Measurements from ENCODE around the gene TNFRSF25.
"Not testable (repeated sequence)": the region's sequence is repeated elsewhere in the genome, so short reads cannot be mapped to it uniquely, and the experiment has no call there.

Gene TNFRSF25

DNA sequence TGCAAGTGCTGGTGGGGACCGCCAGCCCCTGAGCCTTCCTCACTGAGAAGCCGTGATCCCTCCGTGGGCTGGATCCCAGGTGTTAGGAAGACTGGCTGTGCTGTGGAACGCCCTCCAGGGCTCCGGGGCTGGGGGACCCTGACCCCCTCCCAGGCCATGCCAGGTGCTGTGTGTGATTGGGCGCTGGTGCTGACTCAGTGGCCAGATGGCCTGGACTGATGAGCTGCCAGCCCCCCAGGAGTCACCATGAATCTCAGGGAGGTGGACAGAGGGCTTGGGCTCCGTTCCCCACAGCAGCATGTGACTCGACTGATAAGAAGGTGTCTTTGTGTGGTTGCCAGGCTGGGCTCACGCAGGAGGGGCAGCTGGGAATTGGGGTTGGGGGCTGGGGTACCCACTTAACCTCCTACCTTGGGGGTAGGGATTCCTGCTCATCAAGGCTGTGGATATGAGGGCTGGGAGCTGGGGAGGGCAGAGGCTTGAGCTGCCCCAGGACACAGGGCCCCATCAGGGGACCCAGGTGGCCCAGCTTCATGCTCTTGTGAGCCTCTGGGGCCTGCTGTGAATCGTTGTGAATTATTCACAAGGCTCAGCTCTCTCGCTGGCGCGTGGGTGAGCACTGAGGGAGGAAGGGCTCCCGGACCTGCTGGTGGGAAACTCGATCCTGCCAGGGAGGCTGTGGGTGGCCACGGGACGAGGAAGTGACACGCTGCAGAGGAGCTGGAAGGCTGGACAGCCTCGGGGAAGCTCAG lies 36.1 kb downstream of the TNFRSF25 start:
- DNase-seq: not testable (repeated sequence)

DNA sequence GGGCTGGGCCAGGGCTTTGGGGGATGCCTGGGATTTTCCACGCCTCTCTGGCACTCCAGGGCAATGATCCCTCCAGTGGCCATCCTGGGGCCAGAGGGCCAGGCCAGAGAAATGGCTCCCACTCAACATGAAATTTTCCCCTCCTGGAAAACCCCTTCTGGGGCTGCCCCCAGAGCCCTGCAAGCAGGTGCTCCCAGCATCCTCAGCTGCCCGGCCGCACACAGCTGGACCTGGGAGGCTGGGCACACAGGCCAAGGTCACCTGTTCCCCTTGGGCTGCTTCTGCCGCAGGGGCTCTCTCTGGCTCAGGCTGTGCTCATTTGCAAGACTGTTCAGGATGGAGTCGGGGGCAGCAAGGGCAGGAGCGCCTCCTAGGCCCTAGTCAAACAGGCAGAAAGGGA lies 37.5 kb downstream of the TNFRSF25 start:
- DNase-seq: not testable (repeated sequence)

DNA sequence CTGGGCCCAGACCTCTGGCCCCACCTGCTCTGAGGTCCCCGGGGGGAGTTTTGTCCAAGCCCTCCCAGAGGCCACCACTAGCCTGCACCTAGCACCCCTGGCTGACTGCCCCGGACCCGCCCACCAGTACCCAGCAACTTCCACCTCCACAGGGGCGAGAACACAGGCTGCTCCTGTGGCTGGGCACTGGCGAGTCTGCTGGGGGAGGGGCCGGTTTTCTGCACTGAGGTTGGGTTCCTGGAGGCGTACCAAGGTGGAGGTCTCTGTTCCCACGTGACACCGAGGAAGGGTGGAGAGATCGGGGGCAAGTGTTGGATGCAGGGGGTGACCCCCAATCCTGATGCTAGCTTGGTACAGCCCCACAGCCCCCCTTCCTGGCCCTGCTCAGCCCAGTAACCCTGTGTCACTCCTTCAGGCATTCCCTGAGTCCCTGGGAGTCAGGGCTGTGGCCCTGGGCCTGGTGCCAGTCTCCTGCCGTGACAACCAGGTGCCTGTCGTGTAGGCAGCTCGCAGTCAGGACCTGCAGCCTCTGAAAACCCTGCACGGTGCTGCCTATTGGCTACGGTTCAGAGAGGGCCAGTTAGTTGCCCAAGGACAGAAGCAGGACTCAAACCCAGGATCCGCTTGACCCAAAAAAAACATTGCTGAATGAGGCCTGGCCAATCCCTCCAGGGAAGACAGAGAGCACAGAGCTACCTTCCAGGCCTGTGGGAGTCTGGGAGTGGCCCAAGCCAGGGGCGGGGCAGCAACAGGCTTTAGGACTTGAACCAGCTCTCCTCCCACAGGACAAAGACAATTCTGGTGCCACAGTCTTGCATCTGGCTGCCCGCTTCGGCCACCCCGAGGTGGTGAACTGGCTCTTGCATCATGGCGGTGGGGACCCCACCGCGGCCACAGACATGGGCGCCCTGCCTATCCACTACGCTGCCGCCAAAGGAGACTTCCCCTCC lies 38.3 kb downstream of the TNFRSF25 start:
- no peak for DNase-seq

DNA sequence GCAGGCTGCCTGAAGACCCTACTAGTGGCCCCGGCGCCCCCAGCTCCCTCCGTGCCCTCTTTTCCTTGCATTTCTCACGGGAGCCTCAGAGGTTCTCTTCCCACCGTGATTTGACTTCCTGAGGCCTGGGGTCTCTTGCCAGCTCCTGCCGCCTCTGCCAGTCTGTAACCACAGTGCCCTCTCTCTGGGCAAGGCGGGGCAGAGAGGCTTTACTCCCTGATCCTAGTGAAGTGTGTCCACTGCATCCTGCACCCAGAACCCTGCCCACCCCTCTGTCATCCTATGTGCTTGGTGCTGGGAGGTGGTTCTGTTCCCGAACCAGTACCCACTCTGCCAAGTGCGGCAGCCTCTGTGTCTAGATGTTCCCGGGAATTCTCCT lies 39.0 kb downstream of the TNFRSF25 start:
- DNase-seq: no peak

DNA sequence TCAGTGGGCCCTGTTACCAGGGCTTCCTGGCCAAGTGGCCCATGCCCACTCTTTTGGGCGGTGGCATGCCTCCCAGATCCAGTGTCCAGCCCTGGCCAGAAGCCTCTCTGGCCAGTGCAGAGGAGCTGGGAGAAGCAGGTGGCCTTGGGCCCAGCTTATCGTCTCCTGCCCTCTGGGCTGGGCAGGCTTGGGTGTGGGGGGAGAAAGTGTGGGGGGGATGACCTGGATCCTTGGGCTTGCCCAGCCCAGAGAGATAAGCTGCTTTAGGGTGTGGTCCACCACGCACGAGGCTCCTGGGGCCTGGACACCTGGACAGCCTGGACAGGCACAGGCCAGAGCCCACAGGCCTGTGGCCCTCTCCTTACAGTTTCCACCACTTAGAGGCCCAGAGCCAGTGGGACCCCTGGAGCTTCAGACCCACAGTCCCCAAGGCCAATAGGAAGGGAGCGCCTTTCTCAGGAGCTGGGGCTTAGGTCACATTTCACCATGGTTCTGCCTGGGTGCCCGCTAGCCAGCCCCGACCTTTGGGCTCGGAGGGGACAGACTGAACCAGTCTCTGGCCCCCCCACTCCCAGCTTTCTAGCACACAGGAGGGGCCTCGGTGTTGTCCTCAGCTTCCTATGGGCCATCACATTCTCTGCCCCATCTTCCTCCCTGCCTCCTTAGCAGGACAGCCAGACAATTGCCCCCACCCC lies 39.5 kb downstream of the TNFRSF25 start:
- DNase-seq: no peak

DNA sequence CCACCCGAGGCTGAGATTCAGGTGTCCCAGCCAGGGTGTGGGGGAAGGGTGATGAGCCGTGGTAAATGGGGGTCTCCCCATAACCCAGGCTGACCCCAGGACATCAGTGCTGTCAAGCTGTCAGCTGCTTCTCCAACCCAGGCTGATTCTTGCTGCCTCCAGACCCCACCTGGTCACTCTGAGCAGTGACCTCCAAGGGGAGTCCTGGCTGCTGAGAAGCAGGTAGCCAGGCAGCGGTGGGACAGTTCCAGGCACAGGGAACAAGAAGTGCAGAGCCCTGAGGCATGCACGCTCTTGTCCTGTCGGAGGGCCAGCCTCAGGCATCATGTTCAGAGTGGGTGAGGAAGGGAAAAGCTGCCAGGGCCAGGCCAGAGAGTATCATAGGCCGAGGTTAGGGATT lies 40.3 kb downstream of the TNFRSF25 start:
- no peak for DNase-seq

DNA sequence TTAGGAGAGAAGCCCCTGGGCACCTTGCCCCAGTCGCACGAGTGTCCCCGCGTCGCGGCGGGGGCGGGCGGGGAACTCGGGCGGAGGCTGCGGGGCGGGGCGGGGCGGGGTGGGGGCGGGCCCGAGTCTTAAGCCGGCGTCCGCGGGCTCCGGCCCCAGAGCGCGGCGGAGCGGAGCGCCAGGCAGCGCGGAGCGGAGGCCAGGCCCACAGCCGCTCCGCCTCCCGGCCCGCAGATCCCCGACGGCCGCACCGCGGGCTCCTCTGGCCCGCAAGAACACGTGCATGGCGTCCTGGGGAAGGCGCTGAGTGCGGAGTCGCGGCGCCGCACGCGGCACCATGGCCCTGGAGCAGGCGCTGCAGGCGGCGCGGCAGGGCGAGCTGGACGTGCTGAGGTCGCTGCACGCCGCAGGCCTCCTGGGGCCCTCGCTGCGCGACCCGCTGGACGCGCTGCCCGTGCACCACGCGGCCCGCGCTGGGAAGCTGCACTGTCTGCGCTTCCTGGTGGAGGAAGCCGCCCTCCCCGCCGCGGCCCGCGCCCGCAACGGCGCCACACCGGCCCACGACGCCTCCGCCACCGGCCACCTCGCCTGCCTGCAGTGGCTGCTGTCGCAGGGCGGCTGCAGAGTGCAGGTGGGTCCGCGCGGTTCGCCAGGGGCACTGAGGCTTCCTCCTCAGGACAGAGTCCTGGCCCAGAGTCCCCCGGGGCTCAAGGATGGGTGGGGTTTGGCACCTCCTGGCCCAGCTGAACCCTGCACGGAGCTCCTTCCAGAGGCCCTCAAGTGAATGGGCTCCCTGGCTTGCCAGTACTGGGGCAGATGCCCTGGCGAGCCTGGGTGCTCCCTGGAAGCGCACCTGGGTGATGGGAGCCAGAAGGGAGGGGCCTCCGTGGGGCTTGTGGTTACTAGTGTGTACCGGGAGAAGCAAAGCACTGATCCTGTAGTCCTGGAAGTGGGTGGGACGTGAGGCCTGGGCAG lies 41.1 kb downstream of the TNFRSF25 start, which contains the start of gene ESPN:
TSS of gene ESPN (plus strand) at position 158 of the 975 bp plus-strand sequence. CDS start at position 338, 180 bp downstream.
- DNase-seq: no peak

DNA sequence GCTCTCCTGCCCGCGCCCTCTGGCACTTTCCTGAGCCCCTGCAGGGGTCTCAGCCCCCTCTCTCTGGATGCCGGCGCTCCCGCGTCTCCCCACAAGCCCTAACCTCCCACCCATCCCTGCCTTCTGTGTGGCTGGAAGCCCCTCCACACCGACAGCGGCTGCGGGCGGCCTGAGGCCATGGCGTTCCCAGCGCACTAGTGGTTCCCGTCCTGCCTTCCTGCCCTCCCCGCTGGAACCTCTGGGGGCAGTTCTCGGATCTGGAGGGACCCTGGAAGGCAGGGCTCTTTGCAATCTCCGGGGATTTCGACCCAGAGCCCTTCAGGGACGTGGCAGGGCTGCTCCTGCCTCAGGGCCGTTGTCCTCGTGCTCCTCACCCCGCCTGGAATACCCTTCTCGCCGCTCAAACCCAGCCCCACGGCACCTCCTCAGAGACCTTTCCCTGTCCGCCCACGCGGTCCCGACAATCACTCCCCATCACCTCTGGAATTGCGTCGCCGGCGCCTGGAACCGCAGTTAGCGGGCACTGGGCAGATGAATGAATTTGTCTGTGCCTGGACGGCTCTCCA lies 41.9 kb downstream of the TNFRSF25 start:
- DNase-seq: no peak

DNA sequence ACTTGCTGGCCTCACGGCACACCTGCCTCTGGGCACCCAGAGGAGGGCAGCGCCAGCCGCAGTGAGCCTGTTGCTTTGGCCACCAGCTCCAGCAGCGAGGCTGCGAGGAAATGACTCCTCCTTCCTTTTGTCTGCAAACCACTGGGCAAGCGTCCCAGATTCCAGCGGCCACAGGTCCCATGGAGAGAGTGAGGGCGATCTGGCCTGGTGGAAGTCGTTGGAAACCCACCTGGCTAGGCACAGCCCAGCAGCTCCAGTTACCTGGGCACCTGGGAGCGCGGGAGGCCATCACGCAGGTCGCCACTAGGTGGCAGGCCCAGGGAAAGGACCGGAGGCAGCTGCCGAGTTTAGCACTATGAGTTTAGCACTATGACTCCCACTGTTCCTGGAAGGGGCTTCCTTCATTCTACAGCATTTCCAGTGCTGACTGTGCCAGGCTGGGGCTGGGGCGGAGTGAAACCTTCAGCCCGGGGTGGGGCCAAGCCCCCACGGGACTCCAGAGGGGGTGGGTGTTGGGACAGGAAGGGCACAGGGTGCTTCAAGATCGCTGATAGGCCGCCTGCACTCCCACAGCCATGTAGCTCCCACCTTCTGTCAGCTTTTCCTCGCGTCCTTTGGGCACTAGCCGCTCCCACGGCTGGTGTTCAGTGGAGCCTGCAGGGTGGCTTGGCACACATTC lies 42.5 kb downstream of the TNFRSF25 start:
- DNase-seq: no peak

DNA sequence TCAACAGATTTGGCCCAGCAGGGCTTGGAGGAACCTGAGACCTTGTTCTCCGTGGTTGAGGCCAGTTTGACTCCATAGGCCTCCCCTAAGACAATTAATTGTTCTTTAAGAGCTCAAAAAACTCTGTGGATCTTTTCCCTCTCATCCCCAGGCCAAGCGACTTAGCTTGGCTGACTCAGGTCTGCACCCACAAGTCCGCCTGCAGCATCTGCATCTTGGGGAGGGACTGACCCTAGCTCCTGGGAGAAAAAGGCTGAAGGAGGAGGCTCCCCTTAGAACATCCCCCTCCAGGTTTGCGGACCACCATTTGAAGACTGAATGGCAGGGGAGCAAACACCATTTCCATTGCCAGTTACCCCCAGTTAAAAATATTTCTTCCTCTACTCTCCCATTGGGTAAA lies 44.7 kb downstream of the TNFRSF25 start:
- DNase-seq: no peak

DNA sequence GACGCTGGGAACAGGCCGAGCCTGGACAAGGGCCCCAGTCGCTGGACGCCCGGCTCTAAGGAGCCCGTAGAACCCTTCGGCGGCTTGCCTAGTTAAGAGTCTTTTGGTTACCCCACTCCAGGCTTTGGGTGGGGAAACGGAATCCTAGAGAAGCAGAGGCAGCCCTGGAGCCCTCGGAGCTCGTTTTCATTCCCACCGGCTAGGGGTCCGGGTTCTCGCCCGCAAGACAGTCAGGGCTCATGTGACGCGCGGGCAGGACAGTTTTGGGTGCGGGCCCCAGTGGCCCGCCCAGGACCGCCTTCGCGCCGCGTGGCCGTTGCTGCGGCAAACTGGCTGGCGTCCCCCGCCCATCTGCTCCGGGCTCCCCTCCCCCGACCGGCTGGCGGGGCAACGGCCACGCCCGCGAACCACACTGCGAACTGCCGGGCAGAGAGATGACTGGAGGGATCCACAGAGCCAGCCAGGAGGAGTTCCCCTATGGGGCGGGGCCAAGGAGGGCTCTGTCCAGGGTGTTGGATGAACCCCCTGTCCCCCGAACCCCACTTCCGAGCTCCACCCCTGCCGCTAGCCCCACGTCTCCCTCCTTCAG lies 45.4 kb downstream of the TNFRSF25 start:
- DNase-seq: no peak

DNA sequence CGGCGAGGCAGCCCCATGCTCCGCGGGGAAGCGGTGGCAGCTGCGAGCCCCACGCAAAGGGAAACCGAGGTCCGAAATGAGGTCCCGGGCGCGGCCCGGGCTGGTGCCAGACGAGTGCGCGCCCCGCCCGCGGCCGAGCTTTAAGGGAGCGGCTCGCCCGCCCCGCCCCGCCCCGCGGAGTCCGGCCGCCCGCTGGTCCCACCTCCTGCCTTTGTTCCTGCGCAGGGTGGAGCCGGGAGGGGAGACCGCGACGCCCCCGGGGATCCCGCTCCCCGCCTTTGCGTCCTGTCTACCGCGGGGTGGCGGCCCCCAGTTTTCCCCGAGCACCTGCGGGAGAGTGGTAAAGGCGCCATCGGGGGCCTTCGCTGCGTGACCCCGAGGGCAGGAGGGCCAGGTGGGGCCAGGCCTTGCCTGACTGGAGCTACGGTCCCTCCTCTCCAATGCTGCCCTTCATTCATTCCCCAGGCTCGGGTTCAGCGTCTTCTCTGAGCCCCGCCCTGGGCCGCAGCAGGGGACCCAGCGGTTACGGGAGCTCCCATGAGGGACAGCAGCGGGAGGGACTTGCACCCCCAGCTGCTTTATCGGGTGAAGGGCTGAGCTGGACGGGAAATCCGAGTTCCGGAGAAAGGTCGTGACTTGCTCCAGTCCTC lies 46.0 kb downstream of the TNFRSF25 start, which contains the start of gene HES2:
TSS of gene HES2 (minus strand) at position 116 of the 650 bp plus-strand sequence. CDS start at position 17, 99 bp downstream.
- no peak for DNase-seq

DNA sequence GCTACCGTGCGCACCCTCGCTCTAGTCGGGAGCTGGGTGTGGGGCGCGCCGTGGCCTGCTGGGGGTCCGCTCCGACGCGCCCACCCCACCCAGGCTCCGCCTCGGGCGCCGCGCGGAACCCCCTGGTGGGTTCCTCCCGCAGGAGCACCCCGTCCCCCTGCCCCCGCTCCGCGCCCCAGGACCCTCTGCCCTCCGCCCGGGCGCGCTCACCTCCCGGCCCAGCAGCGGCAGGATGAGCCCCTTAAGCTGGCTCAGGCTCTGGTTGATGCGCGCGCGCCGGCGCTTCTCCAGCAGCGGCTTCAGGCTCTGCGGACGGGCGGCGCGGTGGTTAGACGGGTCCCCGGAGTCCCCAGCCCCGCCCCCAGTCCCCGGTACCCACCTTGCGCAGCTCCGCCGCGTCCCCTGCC lies 46.6 kb downstream of the TNFRSF25 start:
- DNase-seq: no peak

DNA sequence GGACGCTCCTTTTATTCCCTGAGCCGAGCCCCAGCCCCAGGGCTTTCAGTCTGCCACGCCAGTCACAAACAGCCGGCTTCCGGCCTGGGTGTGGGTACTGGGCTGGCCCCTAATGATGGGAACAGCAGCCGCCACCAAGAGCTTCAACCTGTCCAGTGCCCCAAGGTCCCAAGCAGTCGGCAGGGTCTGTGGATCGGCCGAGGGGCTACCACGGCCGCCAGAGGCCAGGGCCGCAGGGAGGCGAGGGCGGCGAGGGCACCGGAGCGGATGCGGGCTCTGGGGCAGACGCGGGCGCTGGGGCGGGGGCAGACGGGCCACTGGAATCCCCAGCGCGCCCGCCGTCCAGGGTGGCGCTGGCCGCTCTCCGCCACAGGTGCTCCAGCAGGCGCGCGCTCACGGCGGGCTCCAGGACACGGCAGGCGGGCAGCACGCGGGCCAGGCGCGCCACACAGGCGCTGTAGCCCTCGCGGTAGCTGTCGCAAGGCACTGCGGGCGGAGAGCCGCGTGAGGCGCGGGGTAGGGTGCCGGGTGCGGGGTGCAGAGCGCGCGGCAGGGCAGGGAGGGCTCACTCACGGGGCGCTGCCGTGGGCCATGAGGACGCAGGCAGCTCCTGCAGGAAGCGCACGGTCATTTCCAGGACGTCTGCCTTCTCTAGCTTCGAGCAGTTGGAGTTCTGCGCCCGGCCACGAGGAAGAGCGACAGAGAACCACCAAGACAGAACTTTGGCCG lies 47.1 kb downstream of the TNFRSF25 start:
- no peak for DNase-seq

DNA sequence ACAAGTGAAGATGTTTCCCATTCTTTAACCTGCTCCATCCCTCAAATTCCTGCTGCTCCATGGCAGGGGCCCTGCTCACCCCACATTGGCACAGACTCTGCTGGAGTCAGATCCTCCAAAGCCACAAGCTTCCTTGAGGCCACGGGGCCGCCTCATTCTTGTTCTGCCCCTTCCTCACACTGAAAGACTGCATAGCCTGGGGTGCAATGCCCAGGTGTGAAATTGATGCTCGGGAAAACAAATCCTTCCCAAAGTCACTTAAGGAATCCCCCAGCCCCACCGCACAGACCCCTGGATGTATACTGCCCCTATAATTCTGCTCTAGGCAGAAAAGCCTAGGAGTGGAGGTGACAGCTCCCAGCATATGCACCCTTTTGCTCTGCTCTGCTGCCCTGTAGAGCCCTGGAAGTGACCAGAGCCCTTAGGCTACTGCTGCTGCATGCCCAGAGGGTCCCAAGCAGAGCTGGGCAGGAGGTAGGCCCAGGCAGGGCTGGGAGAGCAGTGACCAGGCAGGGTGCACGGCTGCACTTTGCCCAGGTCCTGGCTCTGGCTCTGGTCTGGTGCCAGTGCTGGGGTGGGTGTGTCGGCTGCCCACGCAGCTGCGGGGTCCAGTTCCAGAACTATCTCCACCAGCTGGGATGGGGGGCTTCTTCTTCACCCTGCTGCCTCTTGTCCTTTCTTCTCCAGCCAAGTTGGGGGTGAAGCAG lies 47.9 kb downstream of the TNFRSF25 start:
- no peak for DNase-seq

DNA sequence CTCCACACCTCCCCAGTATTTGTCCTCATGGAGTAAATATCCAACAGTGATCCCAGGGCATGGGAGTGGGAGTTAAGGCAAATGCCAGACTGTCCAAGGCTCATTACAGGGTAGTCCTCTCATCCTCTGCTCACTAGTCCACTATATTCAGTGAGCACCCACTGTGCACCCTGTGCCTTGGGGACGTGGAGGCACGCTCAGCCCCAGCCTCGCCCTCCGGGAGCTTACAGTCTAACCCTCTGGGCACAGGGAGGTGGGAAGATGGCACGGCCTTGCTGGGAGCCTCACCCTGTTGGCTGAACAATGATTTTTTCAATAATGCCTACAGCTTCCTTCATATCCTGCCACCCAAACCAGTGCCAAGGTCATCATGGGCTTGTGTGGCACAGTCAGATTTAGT lies 49.1 kb downstream of the TNFRSF25 start:
- no peak for DNase-seq

DNA sequence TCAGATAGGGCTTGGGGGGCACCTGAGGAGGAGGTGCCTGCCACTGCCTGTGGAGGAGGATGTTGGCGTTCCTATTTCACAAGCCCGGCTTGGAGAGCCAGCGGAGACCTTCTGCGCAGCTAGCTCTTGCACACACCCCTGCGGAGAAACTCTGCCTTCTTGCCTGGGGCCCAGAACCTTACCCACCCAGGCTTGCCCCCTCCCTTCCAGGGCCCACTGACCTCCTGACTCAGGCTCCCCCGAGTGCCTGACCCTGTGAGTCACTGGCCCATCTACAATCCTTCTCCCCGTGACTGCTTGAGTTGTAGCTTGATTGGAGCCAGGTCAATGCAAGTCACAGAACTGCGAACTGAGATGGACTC lies 49.7 kb downstream of the TNFRSF25 start:
- no peak for DNase-seq

DNA sequence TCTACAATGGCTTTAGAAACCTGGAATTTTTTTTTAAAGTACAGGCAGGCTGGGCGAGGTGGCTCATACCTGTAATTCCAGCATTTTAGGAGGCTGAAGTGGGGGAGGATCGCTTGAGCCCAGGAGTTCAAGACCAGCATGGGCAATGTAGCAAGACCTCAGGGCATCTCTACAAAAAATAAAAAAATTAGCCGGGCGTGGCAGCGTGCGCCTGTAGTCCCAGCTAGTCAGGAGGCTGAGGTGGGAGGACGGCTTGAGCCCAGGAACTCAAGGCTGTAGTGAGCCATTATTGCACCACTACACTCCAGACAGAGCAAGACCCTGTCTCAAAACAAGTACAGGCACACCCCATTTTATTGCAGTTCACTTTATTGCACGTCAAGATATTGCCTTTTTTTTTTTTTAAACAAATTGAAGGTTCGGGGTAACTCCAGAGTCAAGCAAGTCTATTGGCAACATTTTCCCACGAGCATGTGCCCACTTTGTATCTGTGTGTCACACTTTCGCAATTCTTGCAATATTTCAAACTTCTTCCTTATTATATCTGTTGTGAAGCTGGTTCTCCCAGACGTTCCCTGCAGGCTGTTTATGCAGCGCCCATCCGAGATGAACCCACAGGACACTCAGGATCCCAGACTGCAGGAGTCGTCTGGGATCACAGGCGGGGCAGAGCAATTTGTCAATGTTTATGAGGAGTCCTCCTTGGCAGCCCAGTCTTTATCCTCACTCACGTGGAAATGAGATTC lies 50.9 kb downstream of the TNFRSF25 start:
- DNase-seq: no peak
